Vagina (tissue), 2 donors: ENCODE results near the gene GJD3. TPM values are rescaled to one million over a fixed set of nuclear protein-coding genes. Genes with fewer than 3 reads are reported as not detected.
"Not testable (repeated sequence)": the region's sequence is repeated elsewhere in the genome, so short reads cannot be mapped to it uniquely, and the experiment has no call there.

Experiments
- DNase-seq, 2 donors: peaks; one replicate each; pipeline ENCODE4 v3.0.0-alpha.2; 2017; ENCODE audit errors: extremely low spot score in 2 of 2
- H3K27ac ChIP-seq: fragments of 200-600 bp; sonication (generic); one replicate; pipeline ENCODE4 v1.5.1; 2019
- H3K27me3 ChIP-seq: fragments of 200-600 bp; sonication (generic); one replicate; pipeline ENCODE4 v1.5.1; 2019
- H3K36me3 ChIP-seq, 2 donors: fragments of 200-600 bp; sonication (generic); one replicate each; pipeline ENCODE4 v1.5.1; 2017 to 2019
- H3K4me1 ChIP-seq: fragments of 200-600 bp; sonication (generic); one replicate; pipeline ENCODE4 v1.5.1; 2019
- H3K4me3 ChIP-seq, 2 donors: fragments of 200-600 bp; sonication (generic); 1 replicate in 1 of 2; 2 replicates in 1 of 2; pipeline ENCODE4 v1.5.1; 2016 to 2019
- H3K9me3 ChIP-seq: fragments of 200-600 bp; sonication (generic); one replicate; pipeline ENCODE4 v1.5.1; 2019
- CTCF ChIP-seq, 3 experiments: fragments of 450-650 bp in 2 of 3; fragments of 200-600 bp in 1 of 3; sonication (generic) in 1 of 3; IDR thresholded peaks; one replicate each; pipeline ENCODE4 v1.5.1; 2017 to 2019; ENCODE audit warnings: antibody characterized with exemption in 3 of 3, mild to moderate bottlenecking in 2 of 3, moderate library complexity in 2 of 3
- POLR2A ChIP-seq, 2 donors: fragments of 450-650 bp; IDR thresholded peaks; one replicate each; pipeline ENCODE4 v1.6.1; 2017; ENCODE audit warnings: antibody characterized with exemption in 2 of 2, mild to moderate bottlenecking in 2 of 2, moderate library complexity in 2 of 2
- POLR2AphosphoS5 ChIP-seq, 2 donors: sonication (generic); formaldehyde crosslinking; IDR thresholded peaks; one replicate each; pipeline ENCODE4 v1.9.0; 2017; ENCODE audit warnings: antibody characterized with exemption in 2 of 2, mild to moderate bottlenecking in 2 of 2, low read depth in 1 of 2; ENCODE audit not compliant: insufficient read depth in 1 of 2
- intact Hi-C: fragments of 100-400 bp; cut with DNase I; formaldehyde crosslinking; loops from one replicate; pipeline ENCODE4 v1.15.1; 2023
- total RNA-seq: library from RNA; depleted of rRNA; stranded (reverse); fragments of >200 nt; gene quantifications from one replicate; pipeline ENCODE4 v1.2.3, GENCODE V29; 2016

Gene GJD3
- total RNA-seq, 1 donor from 2014 or later = 12.0 TPM

- H3K4me3 ChIP-seq = no peak overlapping the region
- DNase-seq = no peak
- H3K9me3 ChIP-seq = no peaks in the 10 kb centered on the region
- no peaks in the 10 kb centered on the region for H3K27me3 ChIP-seq
- no peaks in the 10 kb centered on the region for H3K4me1 ChIP-seq
- H3K36me3 ChIP-seq = no peaks in the 10 kb centered on the region
- no peak overlapping the region for H3K27ac ChIP-seq
- TF ChIP-seq POLR2A (IDR thresholded peaks at IDR 0.05) (no peak), POLR2AphosphoS5 (IDR thresholded peaks at IDR 0.05; ENCODE audit: insufficient read depth in 1 of 2, low read depth in 1 of 2) (no peak), CTCF (IDR thresholded peaks at IDR 0.05) (no peak)
- intact Hi-C loops = no loop called here
Measured at GRCh38 chr17:40407460-40407859, 42.9 kb upstream of the GJD3 start.

GRCh38 chr17:40404003-40404402 lies 39.5 kb upstream of the GJD3 start:
- TF ChIP-seq POLR2A (IDR thresholded peaks at IDR 0.05) = no peak
- TF ChIP-seq CTCF (IDR thresholded peaks at IDR 0.05) = no peak
- no peak for TF ChIP-seq POLR2AphosphoS5 (IDR thresholded peaks at IDR 0.05; ENCODE audit: insufficient read depth in 1 of 2, low read depth in 1 of 2)
- H3K36me3 ChIP-seq = no peaks in the 10 kb centered on the region
- DNase-seq = no peak
- H3K27ac ChIP-seq = no peak overlapping the region
- no peak overlapping the region for H3K4me3 ChIP-seq
- no peaks in the 10 kb centered on the region for H3K4me1 ChIP-seq
- H3K9me3 ChIP-seq = no peaks in the 10 kb centered on the region
- intact Hi-C loops = no loop called here
- no peaks in the 10 kb centered on the region for H3K27me3 ChIP-seq

GRCh38 chr17:40402668-40403067 lies 38.1 kb upstream of the GJD3 start:
- intact Hi-C loops = no loop called here
- TF ChIP-seq POLR2A (IDR thresholded peaks at IDR 0.05) (no peak), POLR2AphosphoS5 (IDR thresholded peaks at IDR 0.05; ENCODE audit: insufficient read depth in 1 of 2, low read depth in 1 of 2) (no peak), CTCF (IDR thresholded peaks at IDR 0.05) (no peak)

GRCh38 chr17:40399185-40399584 lies 34.6 kb upstream of the GJD3 start:
- Histone ChIP-seq H3K4me3 (no peak overlapping the region), H3K27ac (no peak overlapping the region), H3K4me1 (no peaks in the 10 kb centered on the region), H3K9me3 (no peaks in the 10 kb centered on the region), H3K27me3 (no peaks in the 10 kb centered on the region), H3K36me3 (no peaks in the 10 kb centered on the region)
- no peak for DNase-seq
- TF ChIP-seq CTCF (IDR thresholded peaks at IDR 0.05) (peak; percentile 28 to 45 (median 33)), POLR2AphosphoS5 (IDR thresholded peaks at IDR 0.05; ENCODE audit: insufficient read depth in 1 of 2, low read depth in 1 of 2) (no peak), POLR2A (IDR thresholded peaks at IDR 0.05) (no peak)
- intact Hi-C loops = no loop called here

More at GRCh38 chr17:40402668-40403067, 38.1 kb upstream of the GJD3 start:
- H3K27me3 ChIP-seq = no peaks in the 10 kb centered on the region
- H3K27ac ChIP-seq = no peak overlapping the region
- H3K4me3 ChIP-seq = no peak overlapping the region
- no peaks in the 10 kb centered on the region for H3K4me1 ChIP-seq
- no peaks in the 10 kb centered on the region for H3K36me3 ChIP-seq
- H3K9me3 ChIP-seq = no peaks in the 10 kb centered on the region
- no peak for DNase-seq

GRCh38 chr17:40386555-40386954 lies 22.0 kb upstream of the GJD3 start:
- H3K9me3 ChIP-seq, intact Hi-C loops, H3K4me1 ChIP-seq: not testable (repeated sequence)

GRCh38 chr17:40382251-40382650 lies 17.7 kb upstream of the GJD3 start:
- no peaks in the 10 kb centered on the region for H3K36me3 ChIP-seq
- H3K27me3 ChIP-seq = no peaks in the 10 kb centered on the region
- H3K9me3 ChIP-seq = no peaks in the 10 kb centered on the region
- no peaks in the 10 kb centered on the region for H3K4me1 ChIP-seq
- no peak overlapping the region for H3K4me3 ChIP-seq
- H3K27ac ChIP-seq = no peak overlapping the region
- intact Hi-C loops = no loop called here
- TF ChIP-seq CTCF (IDR thresholded peaks at IDR 0.05) (no peak), POLR2A (IDR thresholded peaks at IDR 0.05) (no peak), POLR2AphosphoS5 (IDR thresholded peaks at IDR 0.05; ENCODE audit: insufficient read depth in 1 of 2, low read depth in 1 of 2) (no peak)
- no peak for DNase-seq

More at GRCh38 chr17:40386555-40386954, 22.0 kb upstream of the GJD3 start:
- H3K27ac ChIP-seq, H3K27me3 ChIP-seq, DNase-seq, H3K4me3 ChIP-seq, H3K36me3 ChIP-seq: not testable (repeated sequence)
